Measurements from ENCODE around the gene IL3RA.
"Not testable (repeated sequence)": the region's sequence is repeated elsewhere in the genome, so short reads cannot be mapped to it uniquely, and the experiment has no call there.

The IL3RA gene

GRCh38 chrX:1401611-1402430, 65.2 kb downstream of the IL3RA start:
- H3K27me3 ChIP-seq (ENCODE audit: insufficient read depth, low read length), result no peaks in the 10 kb centered on the region
- no peak overlapping the region for H3K27ac ChIP-seq (ENCODE audit: low read depth, low read length)
- H3K79me2 ChIP-seq (ENCODE audit: control insufficient read depth, insufficient read depth, low read length, unreplicated experiment), result peaks cover 4% of the 10 kb centered on the region
- no peak overlapping the region for H2AFZ ChIP-seq (ENCODE audit: low read length, unreplicated experiment)
- H3K4me1 ChIP-seq (ENCODE audit: control insufficient read depth, insufficient read depth, low read length, unreplicated experiment), result no peaks in the 10 kb centered on the region
- peaks cover 77% of the 10 kb centered on the region for H3K36me3 ChIP-seq (ENCODE audit: insufficient read depth, low read length)
- no peak overlapping the region for H3K4me3 ChIP-seq (ENCODE audit: low read depth, low read length)

GRCh38 chrX:1403228-1403627, 66.6 kb downstream of the IL3RA start:
- no peaks in the 10 kb centered on the region for H3K4me1 ChIP-seq (ENCODE audit: control insufficient read depth, insufficient read depth, low read length, unreplicated experiment)
- no peak overlapping the region for H2AFZ ChIP-seq (ENCODE audit: low read length, unreplicated experiment)
- no peaks in the 10 kb centered on the region for H3K27me3 ChIP-seq (ENCODE audit: insufficient read depth, low read length)
- H3K27ac ChIP-seq (ENCODE audit: low read depth, low read length), result no peak overlapping the region
- H3K79me2 ChIP-seq (ENCODE audit: control insufficient read depth, insufficient read depth, low read length, unreplicated experiment), result peaks cover 4% of the 10 kb centered on the region
- peaks cover 79% of the 10 kb centered on the region for H3K36me3 ChIP-seq (ENCODE audit: insufficient read depth, low read length)
- H3K4me3 ChIP-seq (ENCODE audit: low read depth, low read length), result no peak overlapping the region

GRCh38 chrX:1403867-1404266, 67.3 kb downstream of the IL3RA start:
- peaks cover 78% of the 10 kb centered on the region for H3K36me3 ChIP-seq (ENCODE audit: insufficient read depth, low read length)
- H3K4me3 ChIP-seq (ENCODE audit: low read depth, low read length); H3K4me1 ChIP-seq (ENCODE audit: control insufficient read depth, insufficient read depth, low read length, unreplicated experiment); H3K27ac ChIP-seq (ENCODE audit: low read depth, low read length); H3K79me2 ChIP-seq (ENCODE audit: control insufficient read depth, insufficient read depth, low read length, unreplicated experiment); H2AFZ ChIP-seq (ENCODE audit: low read length, unreplicated experiment); H3K27me3 ChIP-seq (ENCODE audit: insufficient read depth, low read length): not testable (repeated sequence)

- H3K79me2 ChIP-seq (ENCODE audit: control insufficient read depth, insufficient read depth, low read length, unreplicated experiment); H3K4me3 ChIP-seq (ENCODE audit: low read depth, low read length): not testable (repeated sequence)
- peaks cover 60% of the 10 kb centered on the region for H3K36me3 ChIP-seq (ENCODE audit: insufficient read depth, low read length)
These were observed 69.2 kb downstream of the IL3RA start for GRCh38 chrX:1405769-1406168.

GRCh38 chrX:1407035-1407434, 70.5 kb downstream of the IL3RA start:
- Histone ChIP-seq H3K27me3 (ENCODE audit: insufficient read depth, low read length) (no peaks in the 10 kb centered on the region), H3K4me3 (ENCODE audit: low read depth, low read length) (no peak overlapping the region), H3K36me3 (ENCODE audit: insufficient read depth, low read length) (peaks cover 52% of the 10 kb centered on the region), H3K4me1 (ENCODE audit: control insufficient read depth, insufficient read depth, low read length, unreplicated experiment) (no peaks in the 10 kb centered on the region), H3K79me2 (ENCODE audit: control insufficient read depth, insufficient read depth, low read length, unreplicated experiment) (peaks cover 4% of the 10 kb centered on the region), H2AFZ (ENCODE audit: low read length, unreplicated experiment) (no peak overlapping the region), H3K27ac (ENCODE audit: low read depth, low read length) (no peak overlapping the region)

More at GRCh38 chrX:1405769-1406168, 69.2 kb downstream of the IL3RA start:
- H2AFZ ChIP-seq (ENCODE audit: low read length, unreplicated experiment); H3K27me3 ChIP-seq (ENCODE audit: insufficient read depth, low read length); H3K4me1 ChIP-seq (ENCODE audit: control insufficient read depth, insufficient read depth, low read length, unreplicated experiment); H3K27ac ChIP-seq (ENCODE audit: low read depth, low read length): not testable (repeated sequence)

- H3K4me1 ChIP-seq (ENCODE audit: control insufficient read depth, insufficient read depth, low read length, unreplicated experiment), result no peaks in the 10 kb centered on the region
- H3K36me3 ChIP-seq (ENCODE audit: insufficient read depth, low read length), result peaks cover 23% of the 10 kb centered on the region
- H3K79me2 ChIP-seq (ENCODE audit: control insufficient read depth, insufficient read depth, low read length, unreplicated experiment), result no peaks in the 10 kb centered on the region
- no peak overlapping the region for H3K27ac ChIP-seq (ENCODE audit: low read depth, low read length)
- no peak overlapping the region for H3K4me3 ChIP-seq (ENCODE audit: low read depth, low read length)
- H3K27me3 ChIP-seq (ENCODE audit: insufficient read depth, low read length), result no peaks in the 10 kb centered on the region
- no peak overlapping the region for H2AFZ ChIP-seq (ENCODE audit: low read length, unreplicated experiment)
These were observed 74.7 kb downstream of the IL3RA start for GRCh38 chrX:1411326-1411725.

- Histone ChIP-seq H3K79me2 (ENCODE audit: control insufficient read depth, insufficient read depth, low read length, unreplicated experiment) (no peaks in the 10 kb centered on the region), H3K27ac (ENCODE audit: low read depth, low read length) (no peak overlapping the region), H3K4me1 (ENCODE audit: control insufficient read depth, insufficient read depth, low read length, unreplicated experiment) (no peaks in the 10 kb centered on the region), H3K4me3 (ENCODE audit: low read depth, low read length) (no peak overlapping the region), H3K27me3 (ENCODE audit: insufficient read depth, low read length) (no peaks in the 10 kb centered on the region), H3K36me3 (ENCODE audit: insufficient read depth, low read length) (peaks cover 24% of the 10 kb centered on the region; the same call in 1 of the 2 replicates), H2AFZ (ENCODE audit: low read length, unreplicated experiment) (no peak overlapping the region)
These were observed 76.1 kb downstream of the IL3RA start for GRCh38 chrX:1412551-1413161.

- Histone ChIP-seq H3K4me1 (ENCODE audit: control insufficient read depth, insufficient read depth, low read length, unreplicated experiment) (no peaks in the 10 kb centered on the region), H3K36me3 (ENCODE audit: insufficient read depth, low read length) (peaks cover 35% of the 10 kb centered on the region), H2AFZ (ENCODE audit: low read length, unreplicated experiment) (no peak overlapping the region), H3K27ac (ENCODE audit: low read depth, low read length) (no peak overlapping the region), H3K27me3 (ENCODE audit: insufficient read depth, low read length) (no peaks in the 10 kb centered on the region), H3K4me3 (ENCODE audit: low read depth, low read length) (no peak overlapping the region), H3K79me2 (ENCODE audit: control insufficient read depth, insufficient read depth, low read length, unreplicated experiment) (no peaks in the 10 kb centered on the region)
These were observed 79.8 kb downstream of the IL3RA start for GRCh38 chrX:1416327-1416784.

- H3K27ac ChIP-seq (ENCODE audit: low read depth, low read length), result no peak overlapping the region
- no peaks in the 10 kb centered on the region for H3K4me1 ChIP-seq (ENCODE audit: control insufficient read depth, insufficient read depth, low read length, unreplicated experiment)
- H3K27me3 ChIP-seq (ENCODE audit: insufficient read depth, low read length), result no peaks in the 10 kb centered on the region
- H3K36me3 ChIP-seq (ENCODE audit: insufficient read depth, low read length), result peaks cover 42% of the 10 kb centered on the region
- H3K79me2 ChIP-seq (ENCODE audit: control insufficient read depth, insufficient read depth, low read length, unreplicated experiment), result no peaks in the 10 kb centered on the region
- no peak overlapping the region for H3K4me3 ChIP-seq (ENCODE audit: low read depth, low read length)
- H2AFZ ChIP-seq (ENCODE audit: low read length, unreplicated experiment), result no peak overlapping the region
These were observed 80.6 kb downstream of the IL3RA start for GRCh38 chrX:1416965-1417760.

GRCh38 chrX:1417921-1418771, 81.6 kb downstream of the IL3RA start:
- Histone ChIP-seq H3K79me2 (ENCODE audit: control insufficient read depth, insufficient read depth, low read length, unreplicated experiment) (no peaks in the 10 kb centered on the region), H3K27ac (ENCODE audit: low read depth, low read length) (no peak overlapping the region), H3K4me1 (ENCODE audit: control insufficient read depth, insufficient read depth, low read length, unreplicated experiment) (no peaks in the 10 kb centered on the region), H3K27me3 (ENCODE audit: insufficient read depth, low read length) (no peaks in the 10 kb centered on the region), H2AFZ (ENCODE audit: low read length, unreplicated experiment) (no peak overlapping the region), H3K4me3 (ENCODE audit: low read depth, low read length) (no peak overlapping the region), H3K36me3 (ENCODE audit: insufficient read depth, low read length) (peaks cover 48% of the 10 kb centered on the region)

Measured in ACC112 (cell line).